ENCODE data around the gene PSMF1. TPM values are rescaled to one million over a fixed set of nuclear protein-coding genes. Genes with fewer than 3 reads are reported as not detected.
A peak's percentile ranks its signal among the peaks of the same experiment; 100 is the strongest.

The PSMF1 gene
- total and polyA plus RNA-seq, 9 of the 15 experiments (the other 6 are each of a cell fraction or from before 2014, with no cell fraction given) = 8.5 to 192 (median 33.2) TPM

- peaks cover 4% of the 10 kb centered on the region for H3K9me1 ChIP-seq (ENCODE audit: control insufficient read depth, insufficient read depth, low read length)
- H3K27me3 ChIP-seq (ENCODE audit: control insufficient read depth in 2 of 2, insufficient read depth in 2 of 2, low read length in 2 of 2) = no peaks in the 10 kb centered on the region
- ChIA-PET POLR2A (no interaction called here), CTCF (ENCODE audit: low intra/inter-chr PET ratio) (interaction anchor here (0.7 kb wide), 1 partner anchor 241 kb away, joined by 3 read pairs; no protein-coding TSS in a partner anchor)
- FAIRE-seq = peak; percentile 66
- peak overlapping the region; percentile 59; the same call in 1 of the 3 replicates for H3K27ac ChIP-seq (ENCODE audit: extremely low read depth, low read depth, low read length)
- no TSS peak for BruUV-seq (replicated peaks)
- peak overlapping the region; percentile 58 for H3K4me3 ChIP-seq
- H3K36me3 ChIP-seq (ENCODE audit: control insufficient read depth, insufficient read depth, low read length) = peaks cover 10% of the 10 kb centered on the region; the same call in 1 of the 3 replicates
- in situ Hi-C loops (cut with MboI) = no loop called here
- H3K9me3 ChIP-seq (replicated peaks; ENCODE audit: control insufficient read depth, insufficient read depth, low read depth, low read length) = no peaks in the 10 kb centered on the region
- peak; percentile 68 to 83 (median 71) for DNase-seq (ENCODE audit: extremely low read depth in 1 of 4, low spot score in 3 of 4)
- peak overlapping the region; percentile 60 to 81; a peak in 3 of 4 replicates for H3K9ac ChIP-seq (ENCODE audit: insufficient read depth in 1 of 2, low read depth in 2 of 2, low read length in 2 of 2)
- H3K4me2 ChIP-seq (ENCODE audit: insufficient read depth, low read length) = peak overlapping the region; percentile 51; the same call in 1 of the 2 replicates
- peaks cover 59 to 67% of the 10 kb centered on the region in 2 experiments for H3K4me1 ChIP-seq (replicated peaks in 1 of 2; ENCODE audit: control insufficient read depth in 2 of 2, insufficient read depth in 2 of 2, low read length in 2 of 2)
- intact Hi-C loops (cut with micrococcal nuclease) = loop anchor here (2.0 to 10.0 kb wide), 2 partner anchors 67 to 371 kb away; partner anchors contain the start of gene PSMF1
- peaks cover 24% of the 10 kb centered on the region for H3K79me2 ChIP-seq (ENCODE audit: control insufficient read depth, insufficient read depth, low read length)
- H4K20me1 ChIP-seq (replicated peaks; ENCODE audit: control insufficient read depth, insufficient read depth, low read length) = no peaks in the 10 kb centered on the region
- WGBS (ENCODE audit: insufficient coverage, low coverage, missing lambda C conversion rate) = 8% methylated on average over 4 of the region's 20 CpGs
- H2AFZ ChIP-seq (ENCODE audit: low read depth, low read length) = peak overlapping the region; percentile 62
- ATAC-seq = peak; percentile 74
- TF ChIP-seq CBX3 (IDR thresholded peaks at IDR 0.05; ENCODE audit: borderline replicate concordance in 1 of 2, low read length in 2 of 2) (no peak), SRSF7 (optimal IDR thresholded peaks at IDR 0.05; ENCODE audit: low read depth, low read length) (no peak), CTCF (IDR thresholded peaks at IDR 0.05 in 2 of 3, conservative IDR thresholded peaks at IDR 0.05 in 1 of 3; ENCODE audit: insufficient read depth in 2 of 3, low read depth in 1 of 3, low read length in 3 of 3) (peak; percentile 60 to 67 (median 65)), KAT7 (CRISPR knock-in tag; IDR thresholded peaks at IDR 0.05; ENCODE audit: borderline replicate concordance) (peak; percentile 36; the same call in 1 of the 2 replicates), FOXJ2 (tag; IDR thresholded peaks at IDR 0.05) (no peak), ZNF232 (CRISPR knock-in tag; IDR thresholded peaks at IDR 0.05) (no peak), FOSL1 (tag; conservative IDR thresholded peaks at IDR 0.05) (no peak), TAF7 (tag; IDR thresholded peaks at IDR 0.05) (no peak), JUND (IDR thresholded peaks at IDR 0.05; ENCODE audit: borderline replicate concordance, low read depth, low read length) (0 out of 2 replicates have a peak, but pooled peaks have one; percentile 8), JUND (tag; IDR thresholded peaks at IDR 0.05; ENCODE audit: borderline replicate concordance, low read depth, low read length) (no peak), PYGO2 (tag; IDR thresholded peaks at IDR 0.05) (no peak), ZBTB26 (CRISPR knock-in tag; IDR thresholded peaks at IDR 0.05) (no peak), ZNF561 (CRISPR knock-in tag; conservative IDR thresholded peaks at IDR 0.05) (no peak), HDAC6 (IDR thresholded peaks at IDR 0.05; ENCODE audit: low read depth, low read length) (no peak), ZFP36 (IDR thresholded peaks at IDR 0.05; ENCODE audit: low read depth, low read length, partially characterized antibody) (no peak)
These were observed 67.5 kb downstream of the PSMF1 start for GRCh38 chr20:1185790-1186334.
